EH (cell line): ENCODE results near the gene RANBP1.
A peak's percentile ranks its signal among the peaks of the same experiment; 100 is the strongest.

Experiments used
- DNase-seq: peaks from one replicate; pipeline ENCODE4 v3.0.0-alpha.2; 2015; ENCODE audit warnings: low read depth

RANBP1 gene

GRCh38 chr22:20125201-20126174, 9.6 kb downstream of the RANBP1 start:
- DNase-seq, result no peak

- DNase-seq, result no peak
Measured at GRCh38 chr22:20126284-20127029, 10.6 kb downstream of the RANBP1 start.

DNA sequence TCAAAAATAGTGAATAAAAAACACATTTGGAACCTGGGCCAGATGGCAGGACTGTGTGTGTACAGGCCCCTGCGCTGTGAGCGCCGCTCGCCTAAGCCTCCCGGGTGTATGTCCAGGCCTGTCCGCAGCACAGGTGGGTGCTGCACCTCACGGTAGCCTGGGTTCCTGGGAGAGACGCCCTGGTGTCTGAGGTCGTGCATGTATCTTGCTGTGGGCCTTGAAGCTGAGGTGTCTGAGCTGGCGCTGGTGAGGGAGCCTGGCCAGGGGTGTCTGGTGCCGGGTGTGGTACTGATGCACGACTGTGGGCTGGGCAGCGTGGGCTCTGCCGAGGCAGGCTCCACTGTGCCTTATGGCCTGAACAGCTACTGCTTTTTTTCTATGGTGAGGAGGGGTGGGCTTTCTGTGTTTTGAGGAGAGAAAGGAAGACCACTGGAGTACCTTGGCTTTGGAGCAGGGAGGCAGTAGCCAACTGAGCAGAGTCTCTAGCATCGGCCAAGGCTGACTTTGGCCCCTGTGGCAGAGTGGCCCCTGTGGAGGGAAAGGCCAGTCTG, 11.5 kb downstream of the RANBP1 start:
- no peak for DNase-seq

GRCh38 chr22:20127869-20128618, 12.1 kb downstream of the RANBP1 start:
- DNase-seq, result no peak

DNA sequence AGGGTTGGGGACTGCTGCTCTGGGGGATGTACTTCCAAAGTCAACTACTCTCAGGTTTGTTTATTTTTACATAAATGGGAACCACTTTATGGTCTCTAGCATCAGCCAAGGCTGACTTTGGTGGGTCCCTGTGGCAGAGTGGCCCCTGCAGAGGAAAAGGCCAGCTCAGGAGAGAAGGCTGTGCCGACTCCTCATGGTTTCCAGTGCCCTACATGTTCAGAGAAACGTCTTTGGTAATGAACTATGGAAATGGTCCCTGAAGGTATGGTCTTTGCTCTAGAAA, 12.7 kb downstream of the RANBP1 start:
- no peak for DNase-seq

DNA sequence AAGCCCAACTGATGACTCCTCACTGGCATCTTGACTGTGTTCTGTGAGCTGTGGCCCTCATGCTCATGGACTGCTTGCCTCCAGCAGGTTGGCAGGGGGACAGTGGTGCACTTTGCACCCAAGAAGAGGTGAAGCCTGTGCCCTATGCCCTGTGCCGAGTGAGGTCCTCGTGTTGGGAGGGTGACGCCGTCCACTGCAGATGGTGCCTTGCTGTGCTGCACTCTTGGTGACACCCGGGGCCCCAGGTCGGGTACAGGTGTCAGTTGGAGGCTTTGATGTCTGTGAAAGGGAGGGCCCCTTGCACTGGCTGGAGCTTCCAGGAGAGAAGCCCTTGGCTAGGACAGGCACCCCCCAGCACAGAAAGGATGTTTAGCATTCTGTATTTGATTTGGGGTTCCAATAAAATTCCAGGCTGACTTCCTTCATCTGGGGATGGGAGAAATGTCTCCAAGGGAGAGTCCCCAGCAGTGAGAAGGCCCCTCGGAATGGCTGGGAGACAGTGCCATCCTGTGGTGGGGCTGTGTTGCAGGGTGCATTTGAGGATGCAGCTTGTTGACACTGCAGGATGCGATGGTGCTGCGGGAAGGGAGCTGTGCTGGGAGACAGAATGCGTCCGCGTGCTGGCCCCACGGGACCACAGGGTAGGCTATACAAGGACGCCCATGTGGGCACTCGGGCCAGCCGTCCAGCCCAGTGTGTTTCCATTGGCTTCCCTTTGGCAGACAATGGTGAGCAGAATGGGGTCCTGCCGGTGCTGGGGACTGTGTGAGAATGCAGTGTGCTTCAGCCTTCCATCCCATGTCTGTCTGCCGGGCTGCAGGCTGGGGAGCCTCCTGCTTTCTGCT, 13.2 kb downstream of the RANBP1 start:
- DNase-seq, result peak; percentile 48

GRCh38 chr22:20129747-20130014, 13.8 kb downstream of the RANBP1 start:
- no peak for DNase-seq

DNA sequence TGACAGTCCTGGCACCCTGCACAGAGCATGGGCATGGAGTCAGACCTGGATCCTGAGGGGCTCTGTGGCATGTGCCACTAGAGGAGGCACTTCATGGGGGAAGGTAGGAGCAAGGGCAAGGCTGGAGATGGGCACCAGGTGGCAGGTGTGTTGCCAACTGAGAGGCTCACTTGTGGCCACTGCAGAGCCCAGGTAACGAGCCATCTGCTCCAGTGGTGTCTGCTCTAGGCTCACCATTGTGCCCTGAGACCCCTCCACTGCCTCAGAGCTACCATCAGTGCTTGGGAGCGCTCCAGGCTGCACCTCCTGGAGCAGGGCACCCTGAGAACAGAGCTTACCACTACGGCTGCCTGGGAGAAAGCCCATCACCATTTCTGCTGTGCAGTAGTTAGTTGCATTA, 14.4 kb downstream of the RANBP1 start:
- no peak for DNase-seq

DNA sequence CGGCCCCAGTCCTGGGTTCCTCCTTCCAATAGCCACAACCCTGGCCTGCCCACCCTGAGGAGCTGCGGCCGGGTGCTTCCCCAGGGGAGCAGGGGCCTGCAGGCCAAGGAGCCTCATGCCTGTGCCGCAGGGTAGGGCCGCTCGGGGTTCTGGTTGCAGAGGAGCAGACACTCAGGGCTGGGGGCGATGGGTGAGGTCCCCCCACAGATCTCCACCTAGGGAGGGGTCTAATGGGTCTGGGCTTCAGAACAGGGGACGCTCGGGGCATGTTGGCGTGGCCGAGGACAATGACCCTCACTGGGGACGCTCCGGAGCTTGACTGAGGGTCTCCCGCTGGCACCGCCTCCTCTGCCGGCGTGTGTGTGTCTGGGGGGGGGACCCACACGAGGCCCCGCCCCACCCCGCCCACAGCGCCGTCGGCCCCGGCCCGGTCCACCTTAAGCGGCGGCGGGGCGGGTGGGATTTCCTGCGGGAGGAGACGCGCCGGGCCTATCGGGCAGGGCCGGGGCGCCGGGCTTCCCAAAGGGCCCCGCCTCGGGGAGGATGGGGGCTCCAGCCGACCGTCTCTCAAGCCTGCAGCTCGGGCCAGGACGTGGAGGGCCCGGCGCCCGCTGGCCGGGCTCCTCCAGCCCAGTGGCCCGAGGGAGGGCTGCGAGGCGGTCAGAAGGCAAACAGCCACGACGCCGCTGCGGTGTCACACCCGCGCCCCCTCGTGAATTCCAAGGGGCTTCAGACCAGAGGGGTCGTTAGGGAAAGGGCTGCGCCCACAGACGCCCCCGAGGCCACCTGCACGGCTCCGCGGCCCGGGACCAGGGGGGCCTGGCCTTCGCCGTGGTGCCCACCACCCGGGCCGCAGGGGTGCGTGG, 15.1 kb downstream of the RANBP1 start:
- peak; percentile 85 for DNase-seq

DNA sequence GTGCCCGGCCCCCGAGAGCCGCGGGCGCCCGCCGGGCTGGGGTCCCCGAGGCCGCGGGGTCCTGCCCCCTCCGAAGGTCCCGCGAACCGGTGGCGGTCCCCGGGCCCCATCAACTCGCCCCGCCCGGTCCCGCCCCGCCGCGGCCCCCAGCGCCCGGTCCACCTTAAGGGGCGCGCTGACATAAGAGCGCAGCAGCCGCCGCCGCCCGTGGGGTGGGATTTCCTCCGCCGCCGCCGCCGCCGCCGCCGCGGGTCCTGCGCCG, 15.6 kb downstream of the RANBP1 start, which contains the start of gene ZDHHC8:
ZDHHC8 (plus strand) TSS at position 208 of the 262 bp plus-strand sequence. CDS start 144 bp downstream, outside the sequence.
- DNase-seq, result peak; percentile 48

DNA sequence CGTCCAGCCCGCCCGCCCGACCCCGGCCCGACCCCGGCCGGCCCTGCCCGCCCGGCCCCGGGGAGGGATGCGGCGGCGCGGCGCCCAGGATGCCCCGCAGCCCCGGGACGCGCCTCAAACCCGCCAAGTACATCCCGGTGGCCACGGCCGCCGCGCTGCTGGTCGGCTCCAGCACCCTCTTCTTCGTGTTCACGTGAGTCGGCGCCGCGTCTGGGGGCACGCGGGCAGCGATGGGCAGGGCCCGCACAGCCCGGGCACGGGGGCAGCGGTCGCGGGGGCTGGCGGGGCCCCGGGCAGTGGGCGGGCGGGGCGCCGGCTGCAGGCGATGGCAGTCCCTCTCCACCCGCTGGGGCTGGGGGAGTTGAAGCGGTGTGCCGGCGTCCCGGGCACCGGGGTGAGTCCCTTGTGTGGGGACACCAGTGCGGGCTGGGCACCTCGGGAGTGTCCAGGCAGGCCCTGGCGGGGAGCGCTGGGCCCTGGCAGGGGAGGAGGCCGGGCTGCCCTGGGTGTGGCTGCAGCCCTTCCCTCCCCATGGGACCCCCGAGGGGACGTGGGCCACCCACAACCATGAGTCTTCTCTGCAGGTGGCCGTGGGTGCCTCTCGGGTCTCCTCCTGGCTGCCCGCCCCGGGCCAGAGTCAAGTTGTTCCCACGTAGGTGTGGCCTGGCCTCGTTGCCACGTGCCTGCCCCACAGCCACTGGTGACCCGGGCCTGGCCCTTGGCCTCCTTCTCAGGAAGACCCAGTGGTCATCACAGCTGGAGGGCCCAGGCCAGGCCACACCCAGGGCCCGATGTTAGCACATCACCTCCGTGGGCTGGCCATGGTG, 16.2 kb downstream of the RANBP1 start:
- peak; percentile 32 for DNase-seq

DNA sequence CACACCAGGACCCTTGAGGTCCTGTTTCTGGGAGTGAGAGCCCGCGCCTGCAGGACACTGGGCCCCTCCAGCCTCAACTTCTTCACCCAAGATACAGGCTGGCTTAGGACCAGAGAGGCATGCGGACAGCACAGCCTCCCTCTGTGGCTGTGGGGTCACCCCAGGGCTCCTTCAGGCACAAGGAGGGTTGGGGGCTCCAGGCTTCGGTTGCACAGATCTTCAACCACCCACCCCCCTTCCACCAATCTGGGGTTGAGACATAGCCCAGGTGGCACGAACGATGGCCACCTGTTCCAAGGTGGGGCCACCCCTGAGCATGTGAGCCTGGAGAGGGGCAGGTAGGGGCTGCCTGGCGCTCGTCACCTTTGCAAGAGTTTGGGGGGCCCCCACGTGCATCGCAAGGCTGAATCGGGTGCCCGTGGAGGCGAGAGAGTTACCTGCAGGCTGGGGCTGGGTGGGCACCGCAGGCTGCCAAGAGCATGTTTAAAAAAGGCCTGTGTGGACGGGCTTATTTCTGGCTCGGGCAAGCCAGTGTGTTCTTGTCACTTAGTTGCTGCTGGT, 16.9 kb downstream of the RANBP1 start:
- DNase-seq, result no peak

DNA sequence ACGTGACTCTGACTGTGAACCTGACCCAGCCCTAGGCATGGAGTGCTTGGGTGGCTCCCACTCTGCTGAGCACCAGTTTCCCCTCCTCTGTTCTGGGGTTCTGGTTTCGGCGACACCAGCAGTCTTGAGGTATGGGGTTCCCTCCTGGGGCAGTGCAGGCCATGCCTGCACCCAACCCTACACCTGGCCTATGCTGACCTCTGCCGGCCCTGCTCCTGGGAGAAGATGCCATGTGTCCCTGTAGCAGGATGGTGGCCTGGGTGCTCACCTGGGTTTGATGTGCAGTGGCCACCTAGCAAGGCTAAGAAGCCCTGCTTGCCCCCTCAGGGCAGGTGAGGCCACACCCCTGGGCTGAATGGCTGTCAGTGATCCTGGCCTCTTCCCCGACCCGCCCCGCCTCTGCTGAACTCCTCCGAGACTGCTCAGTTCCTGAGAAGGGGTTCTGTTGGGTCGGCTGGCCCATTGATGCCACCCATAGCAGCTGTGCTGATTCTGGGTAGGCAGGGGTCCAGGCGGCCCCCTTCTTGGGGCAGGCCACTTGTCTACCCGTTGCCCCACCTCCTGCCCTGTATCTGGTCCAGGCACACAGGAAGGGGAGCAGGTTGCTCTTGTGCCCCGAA, 18.1 kb downstream of the RANBP1 start:
- no peak for DNase-seq

DNA sequence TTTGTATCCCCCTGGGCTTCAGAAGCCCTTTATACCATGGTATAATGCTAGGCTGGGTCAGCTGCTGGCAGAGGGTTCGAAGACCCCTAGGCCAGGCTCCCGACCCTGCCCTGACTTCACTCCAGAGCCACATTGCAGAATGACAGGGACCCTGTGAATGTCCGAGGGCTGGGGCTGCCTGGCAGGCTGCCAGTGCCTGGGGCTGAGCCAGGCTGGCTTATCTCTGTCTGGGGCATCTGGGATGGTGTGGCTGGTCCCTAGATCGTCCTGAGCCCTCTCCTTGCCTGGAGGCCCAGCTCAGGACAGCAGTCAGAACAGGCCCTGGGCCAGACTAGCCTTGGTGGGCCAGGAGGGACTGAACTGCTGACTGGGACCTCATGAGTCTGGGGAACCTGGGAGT, 19.4 kb downstream of the RANBP1 start:
- no peak for DNase-seq

DNA sequence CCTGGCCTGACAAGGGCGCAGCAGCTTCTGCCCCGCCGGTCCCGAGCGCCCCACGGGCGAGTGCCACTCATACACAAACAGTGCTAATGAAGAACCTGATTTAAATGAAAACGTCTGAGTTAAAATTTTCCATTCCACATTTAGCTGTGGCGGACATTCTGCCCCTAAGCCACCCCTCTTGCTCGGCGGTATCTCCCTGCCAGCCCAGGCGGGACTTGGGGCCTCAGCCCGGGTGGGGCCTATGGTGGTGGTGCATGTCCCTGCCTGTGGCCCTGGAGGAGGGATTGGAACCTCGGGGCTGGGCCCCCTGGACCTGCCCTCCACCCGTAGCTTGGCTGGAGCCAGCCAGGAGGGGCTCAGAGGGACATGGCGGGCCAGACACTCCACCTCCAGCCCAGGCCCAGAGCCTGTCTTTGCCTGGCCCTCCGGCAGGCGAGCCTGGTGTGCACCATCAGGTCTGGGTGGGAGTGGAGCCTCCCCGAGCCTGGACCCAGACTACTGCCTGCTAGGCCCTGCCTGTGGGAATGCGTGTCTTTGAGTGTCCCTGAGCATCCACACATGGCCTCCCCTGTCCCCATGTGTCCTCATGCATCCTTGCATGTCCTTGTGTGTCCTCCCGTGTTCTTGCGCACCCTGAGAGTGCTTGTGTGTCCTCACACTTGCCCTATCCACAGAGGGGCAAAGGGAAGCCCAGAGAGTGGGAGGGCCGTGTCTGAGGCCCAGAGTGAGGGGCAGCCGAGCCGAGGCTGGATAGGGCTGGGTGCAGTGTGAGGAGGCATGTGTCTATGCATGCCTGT, 20.1 kb downstream of the RANBP1 start:
- no peak for DNase-seq

- DNase-seq, result no peak
Measured at GRCh38 chr22:20136603-20136873, 20.6 kb downstream of the RANBP1 start.

DNA sequence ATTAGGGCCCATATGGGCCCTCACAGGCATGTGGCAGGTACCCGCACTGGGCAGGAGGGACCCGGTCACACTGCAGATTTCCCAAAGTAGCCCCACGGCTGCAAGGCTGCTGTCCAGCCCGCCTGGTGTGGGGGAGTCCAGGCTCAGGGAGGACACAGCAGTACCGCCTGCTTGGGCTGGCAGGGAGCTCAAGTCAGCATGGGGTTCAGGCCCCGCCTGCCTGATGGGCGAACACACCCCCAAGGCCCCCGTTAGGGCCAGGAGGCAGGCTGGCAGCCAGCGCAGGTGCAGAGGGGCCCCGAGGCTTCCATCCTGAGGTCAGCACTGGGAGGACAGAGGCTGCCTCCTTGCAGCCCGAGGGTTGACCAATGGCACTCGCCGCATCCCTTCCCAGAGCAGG, 21.2 kb downstream of the RANBP1 start:
- DNase-seq, result no peak

- DNase-seq, result no peak
Measured at GRCh38 chr22:20137671-20138416, 21.9 kb downstream of the RANBP1 start.
